GM23248 (cell line): ENCODE measurements around the gene HSD3B1. TPM values are rescaled to one million over a fixed set of nuclear protein-coding genes. Genes with fewer than 3 reads are reported as not detected.
"Not testable (repeated sequence)": the region's sequence is repeated elsewhere in the genome, so short reads cannot be mapped to it uniquely, and the experiment has no call there.

Source experiments
- DNase-seq: peaks from one replicate; pipeline ENCODE4 v3.0.0-alpha.2; 2015
- H2AFZ ChIP-seq: fragments of 200-600 bp; sonication (generic); 2 replicates; pipeline ENCODE4 v1.6.1; 2016; ENCODE audit warnings: antibody characterized with exemption
- H3F3A ChIP-seq: fragments of 200-600 bp; sonication (generic); 2 replicates; pipeline ENCODE4 v1.6.1; 2016; ENCODE audit warnings: mild to moderate bottlenecking, antibody characterized with exemption, mixed run types; ENCODE audit not compliant: insufficient read depth
- H3K27ac ChIP-seq: fragments of 200-600 bp; sonication (generic); 2 replicates; pipeline ENCODE4 v1.5.1; 2016; ENCODE audit warnings: mild to moderate bottlenecking
- H3K27me3 ChIP-seq: fragments of 200-600 bp; sonication (generic); replicated peaks from 2 replicates; pipeline ENCODE4 v1.6.1; 2016; ENCODE audit warnings: mild to moderate bottlenecking; ENCODE audit not compliant: insufficient read depth
- H3K36me3 ChIP-seq: fragments of 200-600 bp; sonication (generic); 2 replicates; pipeline ENCODE4 v1.6.1; 2016; ENCODE audit warnings: low read depth, mild to moderate bottlenecking
- H3K4me1 ChIP-seq: fragments of 200-600 bp; sonication (generic); 2 replicates; pipeline ENCODE4 v1.6.1; 2016; ENCODE audit warnings: mild to moderate bottlenecking; ENCODE audit not compliant: insufficient read depth
- H3K4me2 ChIP-seq: fragments of 200-600 bp; sonication (generic); one replicate; pipeline ENCODE4 v1.6.1; 2016; ENCODE audit warnings: mild to moderate bottlenecking; ENCODE audit not compliant: unreplicated experiment
- H3K4me3 ChIP-seq: fragments of 200-600 bp; sonication (generic); 2 replicates; pipeline ENCODE4 v1.5.1; 2016; ENCODE audit warnings: mild to moderate bottlenecking
- H3K79me2 ChIP-seq: fragments of 200-600 bp; sonication (generic); 2 replicates; pipeline ENCODE4 v1.6.1; 2016; ENCODE audit warnings: mild to moderate bottlenecking; ENCODE audit not compliant: insufficient read depth
- H3K9ac ChIP-seq: fragments of 200-600 bp; sonication (generic); 2 replicates; pipeline ENCODE4 v1.6.1; 2016; ENCODE audit warnings: mild to moderate bottlenecking
- H3K9me2 ChIP-seq: fragments of 200-600 bp; sonication (generic); 2 replicates; pipeline ENCODE4 v1.6.1; 2016; ENCODE audit warnings: mixed run types, mild to moderate bottlenecking, moderate library complexity; ENCODE audit not compliant: insufficient read depth
- H3K9me3 ChIP-seq: fragments of 200-600 bp; sonication (generic); one replicate; pipeline ENCODE4 v1.6.1; 2017; ENCODE audit warnings: low read depth
- H4K20me1 ChIP-seq: fragments of 200-600 bp; sonication (generic); 2 replicates; pipeline ENCODE4 v1.6.0; 2016; ENCODE audit not compliant: insufficient read depth
- EZH2 ChIP-seq: fragments of 200-600 bp; sonication (generic); IDR thresholded peaks from 2 replicates; pipeline ENCODE4 v1.6.1; 2018; ENCODE audit warnings: antibody characterized with exemption, mild to moderate bottlenecking; ENCODE audit not compliant: insufficient read depth, poor library complexity, severe bottlenecking
- EZH2phosphoT487 ChIP-seq: fragments of 200-600 bp; sonication (generic); IDR thresholded peaks from 2 replicates; pipeline ENCODE4 v1.6.1; 2018; ENCODE audit warnings: antibody characterized with exemption, moderate library complexity, mild to moderate bottlenecking, low read depth; ENCODE audit not compliant: insufficient read depth
- WGBS, 2 experiments: methylation state at CpG; one replicate each; pipeline ENCODE4 v1.1.6; 2015 to 2017; ENCODE audit warnings: low lambda C conversion rate in 2 of 2, low coverage in 1 of 2; ENCODE audit errors: missing lambda C conversion rate in 2 of 2; 5-methylcytosine and 5-hydroxymethylcytosine counted together
- in situ Hi-C: fragments of 300-500 bp; cut with MboI; formaldehyde crosslinking; loops from 2 replicates; pipeline ENCODE4 v1.15.0; 2020
- polyA plus RNA-seq: library from polyadenylated mRNA; unstranded; fragments of >200 nt; fragmentation: Nextera tagmentation; extraction: Ambion mirVana; gene quantifications from 2 replicates; pipeline ENCODE4 v1.2.1, GENCODE V29; 2016
- total RNA-seq: library from RNA; depleted of rRNA; stranded (reverse); fragments of >200 nt; shearing (Covaris generic); gene quantifications from 2 replicates; pipeline ENCODE4 v1.2.3, GENCODE V29; 2014

HSD3B1 gene
- total and polyA plus RNA-seq, 2 experiments from 2014 or later = not detected

DNA sequence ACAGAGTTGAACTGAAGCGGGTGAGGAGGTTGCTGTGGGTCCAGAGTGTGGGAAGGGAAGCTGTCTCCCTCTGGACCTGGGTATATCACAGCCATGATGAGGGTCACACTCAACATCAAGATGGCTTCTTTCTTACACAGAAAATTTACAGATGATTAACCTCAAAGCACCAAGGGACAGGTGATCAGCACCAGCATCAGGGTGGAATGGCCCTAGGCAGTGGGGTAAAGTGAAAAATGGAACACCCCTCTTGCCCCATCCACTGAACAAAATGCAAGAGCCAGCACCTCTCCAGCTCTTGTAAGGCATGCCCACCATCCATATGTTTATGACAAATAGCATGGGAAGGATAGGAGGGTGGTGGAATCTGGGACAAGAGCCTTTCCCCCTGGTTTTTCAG lies 40.3 kb downstream of the HSD3B1 start:
- H3K79me2 ChIP-seq = no peaks in the 10 kb centered on the region
- in situ Hi-C loops = no loop called here
- H3F3A ChIP-seq = no peaks in the 10 kb centered on the region
- peaks cover 4% of the 10 kb centered on the region for H3K27me3 ChIP-seq
- no peaks in the 10 kb centered on the region for H3K9me2 ChIP-seq
- no peak overlapping the region for H3K4me3 ChIP-seq
- no peak overlapping the region for H3K27ac ChIP-seq
- 73 to 82% methylated on average over 1 of the region's 1 CpG for WGBS, 2 experiments
- H3K36me3 ChIP-seq = no peaks in the 10 kb centered on the region
- no peak for DNase-seq
- H3K4me2 ChIP-seq = no peak overlapping the region
- no peak overlapping the region for H3K9ac ChIP-seq
- TF ChIP-seq EZH2 = no peak
- TF ChIP-seq EZH2phosphoT487 = no peak
- H3K9me3 ChIP-seq = no peaks in the 10 kb centered on the region
- H3K4me1 ChIP-seq = no peaks in the 10 kb centered on the region
- H4K20me1 ChIP-seq = no peaks in the 10 kb centered on the region
- H2AFZ ChIP-seq = no peak overlapping the region

- no peak overlapping the region for H3K4me2 ChIP-seq
Measured at GRCh38 chr1:119547805-119548204, 40.8 kb downstream of the HSD3B1 start.

GRCh38 chr1:119549719-119550132 lies 42.7 kb downstream of the HSD3B1 start:
- Histone ChIP-seq H3F3A (no peaks in the 10 kb centered on the region), H3K36me3 (no peaks in the 10 kb centered on the region), H3K9me3 (no peaks in the 10 kb centered on the region), H4K20me1 (no peaks in the 10 kb centered on the region), H3K4me2 (no peak overlapping the region), H3K9ac (no peak overlapping the region), H2AFZ (no peak overlapping the region), H3K79me2 (no peaks in the 10 kb centered on the region), H3K9me2 (no peaks in the 10 kb centered on the region), H3K27ac (no peak overlapping the region), H3K4me3 (no peak overlapping the region), H3K27me3 (no peaks in the 10 kb centered on the region; the same call in none of the 2 replicates), H3K4me1 (peaks cover 10% of the 10 kb centered on the region)
- TF ChIP-seq EZH2 (no peak), EZH2phosphoT487 (no peak)
- peak; percentile 77 for DNase-seq
- WGBS, 2 experiments = 63 to 70% methylated on average over 4 of the region's 4 CpGs
- in situ Hi-C loops = no loop called here

More at GRCh38 chr1:119547805-119548204, 40.8 kb downstream of the HSD3B1 start:
- H3F3A ChIP-seq = no peaks in the 10 kb centered on the region
- H3K4me1 ChIP-seq = no peaks in the 10 kb centered on the region
- H4K20me1 ChIP-seq = no peaks in the 10 kb centered on the region
- no peak overlapping the region for H2AFZ ChIP-seq
- no peak for TF ChIP-seq EZH2
- TF ChIP-seq EZH2phosphoT487 = no peak
- no peak overlapping the region for H3K4me3 ChIP-seq
- H3K27ac ChIP-seq = no peak overlapping the region
- no peak for DNase-seq
- in situ Hi-C loops = no loop called here
- H3K79me2 ChIP-seq = no peaks in the 10 kb centered on the region
- peaks cover 3% of the 10 kb centered on the region for H3K27me3 ChIP-seq
- no peak overlapping the region for H3K9ac ChIP-seq
- no peaks in the 10 kb centered on the region for H3K36me3 ChIP-seq
- 75 to 81% methylated on average over 7 of the region's 7 CpGs for WGBS, 2 experiments
- H3K9me3 ChIP-seq = no peaks in the 10 kb centered on the region
- no peaks in the 10 kb centered on the region for H3K9me2 ChIP-seq

DNA sequence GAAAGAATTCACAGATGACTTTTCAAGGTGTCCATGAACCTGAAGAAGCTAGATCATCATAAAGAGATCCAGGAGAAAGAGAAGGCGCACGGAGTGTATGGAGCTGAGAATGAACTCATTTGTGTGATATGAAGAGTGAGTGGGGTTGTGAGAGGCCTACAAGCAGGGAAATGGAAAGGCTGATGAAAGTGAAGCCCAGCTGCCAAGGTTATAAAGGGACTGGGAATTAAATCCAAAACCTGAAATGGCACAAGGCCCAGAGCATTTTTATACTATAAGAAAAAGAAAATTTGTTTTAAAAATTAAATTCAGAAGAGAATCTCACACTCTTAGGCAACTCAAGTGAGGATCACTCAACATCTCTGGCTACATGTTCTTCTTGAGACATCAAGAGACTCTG lies 43.4 kb downstream of the HSD3B1 start:
- H3K4me3 ChIP-seq = no peak overlapping the region
- H3K4me2 ChIP-seq = no peak overlapping the region
- no peaks in the 10 kb centered on the region for H3K9me3 ChIP-seq
- no peak for DNase-seq
- 93 to 97% methylated on average over 2 of the region's 2 CpGs for WGBS, 2 experiments
- no peak overlapping the region for H3K9ac ChIP-seq
- peaks cover 10% of the 10 kb centered on the region for H3K4me1 ChIP-seq
- no peak overlapping the region for H2AFZ ChIP-seq
- in situ Hi-C loops = no loop called here
- no peaks in the 10 kb centered on the region for H3K9me2 ChIP-seq
- no peaks in the 10 kb centered on the region for H3K79me2 ChIP-seq
- H3F3A ChIP-seq = no peaks in the 10 kb centered on the region
- H4K20me1 ChIP-seq = no peaks in the 10 kb centered on the region
- no peak overlapping the region for H3K27ac ChIP-seq
- TF ChIP-seq EZH2phosphoT487 = no peak
- no peak for TF ChIP-seq EZH2
- H3K36me3 ChIP-seq = no peaks in the 10 kb centered on the region
- H3K27me3 ChIP-seq = no peaks in the 10 kb centered on the region; the same call in none of the 2 replicates

GRCh38 chr1:119551218-119551617 lies 44.2 kb downstream of the HSD3B1 start:
- Histone ChIP-seq H3K27ac (no peak overlapping the region), H2AFZ (no peak overlapping the region), H3K9me3 (no peaks in the 10 kb centered on the region), H3K9me2 (no peaks in the 10 kb centered on the region), H4K20me1 (no peaks in the 10 kb centered on the region), H3K9ac (no peak overlapping the region), H3F3A (no peaks in the 10 kb centered on the region), H3K4me1 (peaks cover 10% of the 10 kb centered on the region), H3K4me3 (no peak overlapping the region), H3K4me2 (no peak overlapping the region), H3K27me3 (no peaks in the 10 kb centered on the region; the same call in none of the 2 replicates), H3K36me3 (no peaks in the 10 kb centered on the region), H3K79me2 (no peaks in the 10 kb centered on the region)
- TF ChIP-seq EZH2 (no peak), EZH2phosphoT487 (no peak)
- in situ Hi-C loops = no loop called here
- DNase-seq = no peak

- DNase-seq, H3K9ac ChIP-seq, H3K27ac ChIP-seq, H2AFZ ChIP-seq, in situ Hi-C loops, H4K20me1 ChIP-seq, H3K36me3 ChIP-seq, H3K9me2 ChIP-seq, H3K4me3 ChIP-seq, H3K79me2 ChIP-seq, H3K9me3 ChIP-seq, H3K27me3 ChIP-seq, H3K4me2 ChIP-seq, H3F3A ChIP-seq: not testable (repeated sequence)
- WGBS, 2 experiments = 67% methylated on average over 1 of the region's 1 CpG; no CpG with 5 or more reads in 1 of the 2 experiments
- H3K4me1 ChIP-seq = peaks cover 10% of the 10 kb centered on the region
Measured at GRCh38 chr1:119552656-119553055, 45.6 kb downstream of the HSD3B1 start.

- in situ Hi-C loops, H4K20me1 ChIP-seq, H3K27me3 ChIP-seq, H2AFZ ChIP-seq, H3F3A ChIP-seq, H3K4me3 ChIP-seq, H3K9me2 ChIP-seq, H3K9me3 ChIP-seq, H3K27ac ChIP-seq, H3K79me2 ChIP-seq, H3K4me2 ChIP-seq, H3K9ac ChIP-seq, H3K36me3 ChIP-seq: not testable (repeated sequence)
- WGBS, 2 experiments = 17 to 33% methylated on average over 1 of the region's 1 CpG
- DNase-seq = peak; percentile 51
- H3K4me1 ChIP-seq = peaks cover 10% of the 10 kb centered on the region
Measured at GRCh38 chr1:119553302-119554071, 46.5 kb downstream of the HSD3B1 start.
